Measurements from ENCODE around the gene MYL7.

Gene MYL7

DNA sequence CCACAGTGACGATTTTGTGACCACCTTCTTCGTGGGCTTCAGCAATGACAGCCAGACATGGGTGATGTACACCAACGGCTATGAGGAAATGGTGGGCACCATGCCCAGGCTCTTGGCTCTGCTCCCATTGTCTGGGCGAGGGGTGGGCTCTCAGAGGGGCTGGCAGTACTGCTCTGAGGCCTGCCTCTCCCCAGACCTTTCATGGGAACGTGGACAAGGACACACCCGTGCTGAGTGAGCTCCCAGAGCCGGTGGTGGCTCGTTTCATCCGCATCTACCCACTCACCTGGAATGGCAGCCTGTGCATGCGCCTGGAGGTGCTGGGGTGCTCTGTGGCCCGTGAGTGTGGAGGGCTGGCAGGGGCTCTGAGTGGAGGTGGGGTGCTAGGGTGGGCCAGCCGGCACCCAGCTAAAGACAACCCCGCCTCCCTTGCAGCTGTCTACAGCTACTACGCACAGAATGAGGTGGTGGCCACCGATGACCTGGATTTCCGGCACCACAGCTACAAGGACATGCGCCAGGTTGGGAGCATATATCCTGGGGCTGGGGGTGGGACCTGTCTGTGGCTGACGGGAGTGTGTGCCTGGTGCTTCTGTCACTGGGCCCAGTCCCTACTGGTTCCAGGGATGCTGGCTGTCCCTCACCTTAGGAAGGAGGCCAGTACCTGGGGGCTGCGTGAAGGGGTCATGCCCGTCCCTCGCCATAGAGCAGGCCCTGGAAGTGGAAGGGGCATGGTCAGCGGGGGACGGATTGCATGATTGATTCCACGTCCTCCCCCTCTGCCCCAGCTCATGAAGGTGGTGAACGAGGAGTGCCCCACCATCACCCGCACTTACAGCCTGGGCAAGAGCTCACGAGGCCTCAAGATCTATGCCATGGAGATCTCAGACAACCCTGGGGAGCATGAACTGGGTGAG, 30.2 kb downstream of the MYL7 start:
- DNase-seq: no peak

DNA sequence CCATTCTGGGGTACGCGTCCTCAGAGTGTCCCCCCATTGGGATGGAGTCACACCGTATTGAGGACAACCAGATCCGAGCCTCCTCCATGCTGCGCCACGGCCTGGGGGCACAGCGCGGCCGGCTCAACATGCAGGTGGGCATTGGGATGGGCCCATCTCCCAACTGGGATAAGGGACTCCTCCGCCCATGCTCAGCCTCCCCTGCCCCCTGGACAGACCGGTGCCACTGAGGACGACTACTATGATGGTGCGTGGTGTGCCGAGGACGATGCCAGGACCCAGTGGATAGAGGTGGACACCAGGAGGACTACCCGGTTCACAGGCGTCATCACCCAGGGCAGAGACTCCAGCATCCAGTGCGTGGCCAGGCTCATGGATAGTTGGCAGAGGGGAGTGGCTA, 31.1 kb downstream of the MYL7 start:
- no peak for DNase-seq

DNA sequence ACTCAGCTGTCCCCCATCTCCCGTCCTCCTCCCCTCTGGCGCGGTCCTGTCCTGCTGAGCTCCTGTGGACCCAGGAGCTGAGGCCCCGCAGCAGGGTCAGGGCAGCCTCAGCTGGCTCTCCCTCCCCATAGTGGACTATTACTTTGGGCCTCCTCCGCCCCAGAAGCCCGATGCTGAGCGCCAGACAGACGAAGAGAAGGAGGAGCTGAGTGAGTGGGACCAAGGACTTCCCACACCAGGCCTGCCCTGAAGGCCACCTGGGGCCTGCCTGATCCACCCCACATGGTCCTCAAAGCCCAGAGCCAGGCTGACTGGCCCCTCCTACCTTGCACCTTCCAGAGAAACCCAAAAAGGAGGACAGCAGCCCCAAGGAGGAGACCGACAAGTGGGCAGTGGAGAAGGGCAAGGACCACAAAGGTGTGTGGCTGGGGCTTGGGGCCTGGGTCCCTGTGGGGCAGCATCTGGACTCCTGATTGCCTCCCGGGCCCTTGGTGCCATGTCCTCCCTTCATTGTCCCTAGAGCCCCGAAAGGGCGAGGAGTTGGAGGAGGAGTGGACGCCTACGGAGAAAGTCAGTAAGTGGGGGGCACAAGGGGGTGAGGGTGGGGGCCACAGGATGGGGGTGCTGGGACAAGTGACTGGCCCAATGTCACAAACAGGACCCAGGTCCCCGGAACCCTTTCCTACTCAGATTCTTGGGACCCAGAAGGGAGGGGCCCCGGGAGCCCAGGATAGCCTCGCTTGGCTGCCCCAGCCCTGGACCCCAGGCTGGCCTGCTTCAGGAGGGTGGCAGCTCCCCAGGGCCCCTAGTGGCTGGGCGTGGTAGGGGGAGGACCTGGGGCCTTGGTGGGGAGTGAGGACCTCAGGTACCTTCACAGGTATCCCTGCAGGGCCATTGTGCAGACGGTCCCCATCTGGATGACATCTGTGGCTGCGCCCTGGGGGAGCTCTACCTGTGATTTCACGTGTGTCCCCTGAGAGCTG, 32.1 kb downstream of the MYL7 start:
- no peak for DNase-seq

DNA sequence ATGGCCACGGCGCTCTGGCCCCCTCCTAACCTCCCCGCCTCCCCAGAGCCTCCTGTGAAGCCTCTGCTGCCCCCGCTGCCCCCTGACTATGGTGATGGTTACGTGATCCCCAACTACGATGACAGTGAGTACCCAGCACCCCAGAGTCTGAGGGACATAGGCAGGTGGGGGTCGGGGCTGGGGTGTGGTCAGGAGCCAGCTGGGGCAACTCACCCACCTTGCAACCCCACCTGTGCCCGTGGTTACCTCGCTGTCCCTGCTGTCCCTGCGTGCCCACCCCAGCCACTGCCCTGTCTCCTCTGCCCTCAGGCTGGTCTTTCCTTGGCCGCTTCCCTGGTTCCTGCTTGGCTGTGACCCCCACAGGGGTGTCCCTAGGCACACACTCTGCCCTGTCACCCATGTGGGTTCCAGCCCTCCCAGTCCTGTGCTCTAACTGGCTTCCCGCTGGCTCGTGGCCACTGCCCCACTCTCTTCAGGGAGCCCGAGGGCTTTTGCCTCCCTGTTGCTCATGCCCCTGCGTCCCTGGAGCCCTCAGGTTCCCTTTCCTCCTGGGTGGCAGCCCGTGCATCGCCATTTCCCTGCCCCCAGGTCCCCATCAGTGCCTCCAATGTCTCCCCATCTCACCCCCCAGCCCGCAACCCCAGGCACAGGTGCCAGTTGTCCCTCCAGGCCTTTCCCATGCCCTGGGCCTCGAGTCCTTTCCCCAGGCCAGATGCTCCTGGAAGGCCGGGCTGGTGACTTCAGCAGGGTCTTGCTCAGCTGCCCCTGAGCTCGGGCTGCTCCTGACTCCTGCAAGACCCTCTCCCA, 33.0 kb downstream of the MYL7 start:
- no peak for DNase-seq

DNA sequence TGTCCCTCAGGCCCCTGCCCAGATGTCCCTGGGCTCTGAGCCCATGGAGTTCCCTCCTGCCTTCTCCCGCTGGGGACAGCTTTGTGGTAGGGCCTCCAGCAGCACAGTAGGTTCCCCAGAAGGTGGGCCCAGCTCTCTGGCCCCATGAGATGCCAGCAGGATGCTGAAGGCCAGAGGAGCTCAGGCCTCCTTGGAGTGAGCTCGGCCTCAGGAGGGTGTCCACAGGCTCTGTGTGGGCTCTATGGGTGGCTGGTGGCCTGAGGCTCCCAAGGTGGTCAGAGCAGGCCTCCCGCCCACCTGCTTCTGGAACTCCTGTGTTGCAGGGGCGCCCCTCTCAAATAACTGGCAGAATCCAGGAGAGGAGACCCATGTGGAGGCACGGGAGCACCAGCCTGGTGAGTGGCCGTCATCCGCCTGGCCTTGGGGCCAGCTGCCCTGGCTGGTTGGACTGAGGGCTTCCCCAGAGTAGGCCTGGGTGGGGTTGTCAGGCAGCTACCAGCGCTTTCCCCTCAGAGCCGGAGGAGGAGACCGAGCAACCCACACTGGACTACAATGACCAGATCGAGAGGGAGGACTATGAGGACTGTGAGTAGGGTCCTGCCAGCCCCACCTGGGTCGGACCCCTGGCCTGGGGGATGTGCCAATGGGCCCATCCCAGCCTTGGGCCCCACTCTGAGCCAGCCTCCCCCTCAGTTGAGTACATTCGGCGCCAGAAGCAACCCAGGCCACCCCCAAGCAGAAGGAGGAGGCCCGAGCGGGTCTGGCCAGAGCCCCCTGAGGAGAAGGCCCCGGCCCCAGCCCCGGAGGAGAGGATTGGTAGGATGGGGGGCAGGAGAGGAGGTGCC, 33.8 kb downstream of the MYL7 start:
- no peak for DNase-seq

DNA sequence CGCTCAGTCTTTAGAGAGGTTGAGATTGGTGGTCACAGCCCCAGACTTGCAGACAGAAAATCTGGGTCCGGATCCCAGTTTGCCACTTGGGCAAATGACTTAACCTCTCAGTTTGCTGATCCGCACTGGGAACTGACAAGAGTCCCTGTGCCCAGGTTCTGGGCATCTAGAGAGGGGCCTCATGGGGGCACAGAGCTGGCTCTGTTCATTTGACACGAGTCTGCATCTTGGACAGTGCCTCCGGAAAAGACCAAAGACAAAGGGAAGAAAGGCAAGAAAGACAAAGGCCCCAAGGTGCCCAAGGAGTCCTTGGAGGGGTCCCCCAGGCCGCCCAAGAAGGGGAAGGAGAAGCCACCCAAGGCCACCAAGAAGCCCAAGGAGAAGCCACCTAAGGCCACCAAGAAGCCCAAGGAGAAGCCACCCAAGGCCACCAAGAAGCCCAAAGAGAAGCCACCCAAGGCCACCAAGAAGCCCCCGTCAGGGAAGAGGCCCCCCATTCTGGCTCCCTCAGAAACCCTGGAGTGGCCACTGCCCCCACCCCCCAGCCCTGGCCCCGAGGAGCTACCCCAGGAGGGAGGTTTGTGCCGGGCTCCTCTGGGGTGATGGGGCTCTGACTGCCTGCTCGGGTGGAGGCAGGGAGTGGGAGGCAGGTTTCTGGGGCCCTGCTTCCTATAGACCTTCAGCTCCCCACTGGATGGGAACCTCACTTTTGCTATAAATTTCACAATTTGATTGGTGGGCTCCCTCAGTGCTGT, 34.6 kb downstream of the MYL7 start:
- no peak for DNase-seq

DNA sequence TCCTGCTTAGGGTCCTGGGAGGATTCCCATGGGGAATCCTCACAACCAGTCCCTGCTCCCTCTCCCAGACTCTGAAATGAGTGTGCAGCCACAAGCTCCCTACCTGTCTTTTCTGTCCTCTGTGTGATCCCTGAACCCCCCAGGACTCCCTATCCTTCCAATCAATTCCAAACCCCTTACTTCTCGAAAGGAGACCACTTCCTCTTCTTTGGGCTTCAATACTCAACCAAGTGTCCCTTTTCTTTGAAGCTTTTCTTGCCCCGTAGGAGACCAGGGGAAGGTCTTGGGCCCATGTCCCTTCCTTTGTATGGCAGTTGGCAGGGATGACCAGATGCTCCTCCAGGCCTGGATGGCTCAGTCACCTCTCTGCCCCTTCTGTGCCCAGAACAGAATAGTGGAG, 35.3 kb downstream of the MYL7 start:
- no peak for DNase-seq

DNA sequence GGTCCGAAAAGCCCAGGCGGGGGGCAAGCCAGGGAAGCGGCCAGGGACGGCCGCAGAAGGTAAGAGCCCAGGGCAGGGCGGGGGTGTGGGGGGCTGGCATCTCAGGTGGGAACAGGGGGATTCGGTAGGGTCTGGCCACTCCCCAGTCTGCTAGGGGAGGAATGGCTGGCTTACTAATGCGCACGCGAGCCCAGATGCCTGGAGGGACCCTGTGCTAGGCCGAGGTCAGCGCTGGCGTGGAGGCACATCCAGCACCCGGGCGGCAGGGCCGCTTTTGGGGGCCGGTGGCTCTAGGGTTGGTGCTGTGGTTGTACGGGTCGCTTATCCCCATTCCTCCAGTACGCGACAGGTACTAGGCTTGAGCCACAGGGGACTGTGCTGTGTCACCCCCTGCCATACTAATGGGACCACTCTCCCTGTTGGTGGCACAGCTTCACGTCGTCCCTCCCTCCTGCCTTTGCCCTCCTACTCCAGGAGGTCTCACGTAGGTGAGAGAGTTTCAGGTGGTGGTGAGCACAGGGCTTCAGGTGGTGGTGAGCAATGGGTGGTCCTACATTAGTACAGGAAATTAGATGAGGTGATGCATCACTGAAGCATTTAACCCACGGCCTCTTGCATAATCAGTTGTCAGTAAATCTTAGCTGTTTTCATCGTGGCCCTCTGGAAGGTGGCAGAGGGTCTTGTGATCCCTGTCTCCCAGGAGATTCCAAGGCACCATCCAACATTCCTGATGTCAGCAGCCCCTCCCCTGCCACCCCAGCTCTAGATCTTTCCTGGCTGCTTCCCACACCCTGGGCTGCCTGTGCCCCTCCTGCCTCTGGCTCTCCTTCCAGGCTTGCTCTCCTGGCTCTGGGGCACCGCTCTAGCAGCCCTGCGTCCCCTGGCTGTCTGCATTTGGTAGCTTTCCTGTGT, 36.0 kb downstream of the MYL7 start:
- peak; percentile 80 for DNase-seq

DNA sequence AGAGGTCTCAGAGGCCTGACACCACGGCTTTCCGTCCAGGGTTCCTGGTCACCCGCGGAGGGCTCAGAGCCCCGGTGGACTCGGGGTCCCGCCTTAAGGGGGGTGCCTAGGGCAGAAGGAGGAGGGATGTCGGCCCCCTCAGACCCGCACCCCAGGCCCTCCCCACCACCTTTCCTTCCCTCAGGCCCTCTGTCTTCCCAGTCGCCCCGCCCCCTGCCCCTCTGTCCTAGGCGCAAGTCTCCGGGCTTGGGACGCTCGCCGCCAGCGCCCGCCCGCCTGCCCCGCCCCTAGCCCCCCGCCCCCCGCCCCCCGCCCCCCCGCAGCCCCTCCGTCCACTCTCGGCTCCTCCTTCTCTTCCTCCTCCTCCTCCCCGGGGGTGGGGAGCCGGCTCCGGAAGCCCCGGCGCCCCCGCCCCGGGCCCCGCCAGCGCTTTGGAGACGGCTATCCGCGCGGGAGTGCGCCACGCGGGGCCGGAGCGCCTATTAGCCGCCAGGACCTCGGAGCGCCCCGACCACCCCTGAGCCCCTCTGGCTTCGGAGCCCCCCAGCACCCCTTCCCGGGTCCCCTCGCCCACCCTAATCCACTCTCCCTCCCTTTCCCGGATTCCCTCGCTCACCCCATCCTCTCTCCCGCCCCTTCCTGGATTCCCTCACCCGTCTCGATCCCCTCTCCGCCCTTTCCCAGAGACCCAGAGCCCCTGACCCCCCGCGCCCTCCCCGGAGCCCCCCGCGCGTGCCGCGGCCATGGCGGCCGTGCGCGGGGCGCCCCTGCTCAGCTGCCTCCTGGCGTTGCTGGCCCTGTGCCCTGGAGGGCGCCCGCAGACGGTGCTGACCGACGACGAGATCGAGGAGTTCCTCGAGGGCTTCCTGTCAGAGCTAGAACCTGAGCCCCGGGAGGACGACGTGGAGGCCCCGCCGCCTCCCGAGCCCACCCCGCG, 36.9 kb downstream of the MYL7 start, which contains the start of gene AEBP1:
Gene AEBP1, plus strand, starts transcription at position 423 of the 937 bp plus-strand sequence. Its CDS starts 321 bp downstream, at position 744.
- peak; percentile 59 for DNase-seq

DNA sequence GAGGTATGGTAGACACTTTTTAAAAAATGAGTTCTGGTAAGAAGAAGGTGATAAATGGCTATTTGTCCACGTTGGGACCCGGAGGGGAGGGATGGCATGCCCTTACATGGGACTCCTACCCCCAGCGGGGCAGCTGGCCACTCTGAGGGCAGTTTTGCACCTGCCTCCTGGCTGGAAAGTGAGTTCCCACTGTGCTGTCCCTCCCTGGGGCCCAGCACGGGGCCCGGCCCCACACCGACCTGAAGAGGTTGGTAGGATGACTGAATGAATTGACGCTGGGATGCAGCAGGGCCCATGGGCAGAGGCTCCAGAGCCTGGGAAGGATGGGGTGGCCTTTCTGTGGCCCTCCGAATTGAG, 37.6 kb downstream of the MYL7 start:
- DNase-seq: no peak

DNA sequence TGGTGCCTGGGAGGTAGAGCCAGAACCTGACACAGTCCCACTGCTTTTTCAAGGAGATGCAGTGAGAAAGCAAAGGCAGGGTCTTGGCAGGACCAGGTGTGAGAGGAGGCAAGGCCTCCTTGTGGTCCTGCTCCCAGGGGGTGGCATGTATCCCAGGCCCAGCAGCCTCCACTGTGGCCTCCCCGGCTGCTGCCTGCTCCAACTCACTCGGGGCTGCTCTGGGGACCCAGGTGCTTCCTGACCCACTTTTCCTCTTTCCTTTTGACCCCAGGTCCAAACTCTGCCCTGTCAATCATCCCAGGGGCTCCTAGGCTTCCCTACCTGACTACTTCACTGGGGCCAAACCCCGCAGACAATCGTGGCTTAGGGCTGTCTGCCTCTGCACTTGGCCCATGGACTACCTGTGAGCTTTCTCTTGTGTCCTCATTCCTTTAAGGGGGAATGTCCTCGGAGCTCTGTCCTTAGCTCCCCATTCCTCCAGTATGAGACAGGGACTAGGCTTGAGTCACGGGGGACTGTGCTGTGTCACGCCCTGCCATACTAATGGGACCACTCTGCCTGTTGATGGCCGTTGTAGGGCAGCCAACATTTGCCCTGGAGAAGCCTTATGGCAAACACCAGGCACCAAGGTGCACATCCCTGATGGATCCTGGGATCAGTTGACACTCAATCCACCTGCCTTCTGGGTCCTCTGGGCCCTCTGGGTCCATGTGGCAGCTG, 38.1 kb downstream of the MYL7 start:
- DNase-seq: no peak

DNA sequence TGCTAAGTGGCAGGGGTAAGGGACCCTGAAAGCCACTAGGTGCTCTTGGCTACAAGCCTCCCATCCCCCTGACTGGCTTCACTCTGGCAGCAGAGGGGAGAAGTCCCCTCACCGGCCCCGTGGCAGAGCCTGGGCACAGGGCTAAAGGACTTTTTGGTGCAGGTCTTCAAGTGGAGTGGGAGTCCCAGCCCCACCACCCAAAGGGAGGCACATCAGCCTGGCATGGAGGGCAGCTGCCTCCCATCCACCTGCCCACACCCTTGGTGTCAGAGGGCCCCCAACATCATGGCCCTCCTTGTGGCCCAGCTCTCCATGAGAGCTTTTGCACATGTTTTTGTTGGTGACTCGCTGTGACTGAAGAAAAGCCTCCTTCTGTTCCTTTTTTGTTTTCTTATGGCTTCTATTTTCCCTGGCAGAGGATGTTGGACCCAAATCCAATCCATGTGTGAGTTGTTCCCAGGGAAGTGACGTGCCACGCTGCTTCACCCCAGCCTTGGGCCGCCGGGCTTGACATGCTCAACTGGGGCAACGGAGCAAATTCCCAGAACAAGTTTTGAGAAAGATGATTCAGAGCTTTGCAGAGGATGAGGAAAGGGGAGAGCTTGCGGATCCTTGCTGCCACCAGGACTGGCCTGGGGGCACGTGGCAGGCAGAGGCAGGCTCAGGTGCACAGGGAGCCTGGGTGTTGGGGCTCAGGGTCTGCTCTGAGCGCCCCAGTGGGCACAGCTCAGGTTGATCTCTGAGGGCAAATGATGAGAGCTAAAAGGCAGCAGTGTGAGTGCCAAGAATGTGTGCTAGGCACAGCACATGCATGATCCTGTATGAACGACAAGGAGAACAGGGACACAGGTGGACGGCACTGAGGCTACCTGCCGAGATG, 38.9 kb downstream of the MYL7 start:
- peak; percentile 78 for DNase-seq

DNA sequence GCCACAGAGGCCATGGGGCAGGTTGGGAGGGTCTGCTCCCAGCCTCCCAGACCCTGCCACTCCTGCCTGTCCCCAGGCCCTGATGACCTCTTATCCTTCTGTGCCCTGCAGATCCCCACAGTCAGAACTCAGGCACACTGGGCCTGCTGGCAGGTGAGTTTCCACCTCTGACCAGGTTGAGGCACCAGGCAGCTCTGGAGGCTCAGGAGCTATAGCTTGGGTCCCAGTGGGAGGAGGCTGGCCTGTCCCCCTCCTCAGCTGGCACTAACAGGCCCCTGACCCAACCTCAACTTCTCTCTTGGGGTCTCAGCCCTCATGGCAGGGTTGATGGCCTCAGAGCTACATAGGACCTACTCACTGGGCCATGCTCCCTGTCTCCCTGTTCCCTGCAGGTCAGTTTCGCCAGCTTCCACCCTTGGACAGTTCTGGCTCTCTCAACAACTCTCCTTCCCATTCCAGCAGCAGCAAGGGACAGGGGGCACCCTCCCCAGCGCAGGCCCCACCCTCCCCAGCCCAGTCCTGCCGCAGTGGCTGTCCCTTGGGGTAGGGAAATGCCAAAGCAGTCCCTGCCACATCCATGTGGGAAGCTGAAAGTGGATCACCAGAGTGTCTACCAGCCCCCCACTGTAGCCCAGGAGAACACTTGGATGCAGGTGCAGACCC, 39.7 kb downstream of the MYL7 start:
- DNase-seq: no peak

DNA sequence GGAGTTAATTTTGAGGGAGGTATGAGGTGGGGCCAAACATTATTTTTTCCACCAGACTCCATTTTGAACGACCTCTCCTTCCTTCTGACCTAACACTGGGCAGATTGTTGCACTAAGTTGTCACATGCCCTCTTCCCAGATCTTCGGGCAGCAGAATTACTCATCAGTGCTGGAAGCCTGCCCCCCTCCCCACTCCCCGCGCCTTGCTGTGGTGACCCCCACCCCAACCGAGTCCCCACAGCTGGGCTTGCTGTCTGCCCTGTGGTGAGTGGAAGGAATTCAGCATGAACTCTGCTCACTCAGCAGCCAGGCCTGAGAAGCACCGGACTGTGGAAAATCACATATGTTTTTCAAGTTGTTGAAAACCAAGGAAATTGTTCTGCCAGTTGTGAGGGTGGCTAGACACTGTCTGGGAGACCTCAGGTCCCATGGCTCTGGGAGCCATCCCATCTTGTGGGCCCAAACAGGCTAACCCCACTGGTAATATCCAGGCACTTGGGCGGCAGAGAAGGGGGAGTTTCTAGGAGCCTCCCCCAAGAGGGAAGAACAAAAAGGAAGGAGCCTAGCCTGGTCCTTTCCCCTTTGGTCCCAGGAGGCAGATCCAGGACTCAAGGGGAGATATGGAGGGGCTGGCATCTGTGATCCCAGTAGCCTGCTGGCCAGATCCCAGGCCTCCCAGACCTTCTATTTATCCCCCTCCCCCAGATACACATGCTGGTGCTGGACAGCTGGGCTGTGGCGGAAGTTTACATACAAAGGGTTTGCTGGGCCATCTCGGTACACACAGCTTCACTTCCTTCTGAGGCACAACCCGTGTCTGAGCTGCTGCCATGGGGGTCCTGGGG, 40.5 kb downstream of the MYL7 start:
- peak; percentile 64 for DNase-seq

DNA sequence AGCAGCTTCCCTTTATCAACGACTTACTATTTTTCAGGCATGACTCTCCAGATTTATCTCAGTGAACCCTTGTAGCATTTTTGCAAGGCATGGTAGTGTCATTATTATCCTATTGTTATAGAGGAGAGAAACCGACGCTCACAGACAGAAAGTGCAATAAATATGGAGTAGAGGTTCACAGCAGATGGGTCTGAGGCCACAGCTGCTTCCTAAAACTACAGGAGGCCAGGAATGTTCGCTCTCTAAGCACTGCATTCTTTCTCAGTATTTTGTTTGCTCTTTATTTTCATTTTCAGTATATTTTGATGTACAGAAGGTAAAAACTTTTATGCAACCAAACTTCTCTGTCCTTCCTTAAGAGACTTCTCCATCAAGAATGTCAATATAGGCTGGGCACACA, 41.5 kb downstream of the MYL7 start:
- no peak for DNase-seq
